Stimulated activated CD4-positive, alpha-beta T cell treated with anti-CD3 and anti-CD28 coated beads, Interleukin-2, amount 100 ng/mL, for 4 hours (primary cell): ENCODE measurements around the gene QRFP.

Experiments
- DNase-seq: peaks from one replicate; pipeline ENCODE4 v3.0.0-alpha.2; 2020; ENCODE audit warnings: low read depth

QRFP gene

DNA sequence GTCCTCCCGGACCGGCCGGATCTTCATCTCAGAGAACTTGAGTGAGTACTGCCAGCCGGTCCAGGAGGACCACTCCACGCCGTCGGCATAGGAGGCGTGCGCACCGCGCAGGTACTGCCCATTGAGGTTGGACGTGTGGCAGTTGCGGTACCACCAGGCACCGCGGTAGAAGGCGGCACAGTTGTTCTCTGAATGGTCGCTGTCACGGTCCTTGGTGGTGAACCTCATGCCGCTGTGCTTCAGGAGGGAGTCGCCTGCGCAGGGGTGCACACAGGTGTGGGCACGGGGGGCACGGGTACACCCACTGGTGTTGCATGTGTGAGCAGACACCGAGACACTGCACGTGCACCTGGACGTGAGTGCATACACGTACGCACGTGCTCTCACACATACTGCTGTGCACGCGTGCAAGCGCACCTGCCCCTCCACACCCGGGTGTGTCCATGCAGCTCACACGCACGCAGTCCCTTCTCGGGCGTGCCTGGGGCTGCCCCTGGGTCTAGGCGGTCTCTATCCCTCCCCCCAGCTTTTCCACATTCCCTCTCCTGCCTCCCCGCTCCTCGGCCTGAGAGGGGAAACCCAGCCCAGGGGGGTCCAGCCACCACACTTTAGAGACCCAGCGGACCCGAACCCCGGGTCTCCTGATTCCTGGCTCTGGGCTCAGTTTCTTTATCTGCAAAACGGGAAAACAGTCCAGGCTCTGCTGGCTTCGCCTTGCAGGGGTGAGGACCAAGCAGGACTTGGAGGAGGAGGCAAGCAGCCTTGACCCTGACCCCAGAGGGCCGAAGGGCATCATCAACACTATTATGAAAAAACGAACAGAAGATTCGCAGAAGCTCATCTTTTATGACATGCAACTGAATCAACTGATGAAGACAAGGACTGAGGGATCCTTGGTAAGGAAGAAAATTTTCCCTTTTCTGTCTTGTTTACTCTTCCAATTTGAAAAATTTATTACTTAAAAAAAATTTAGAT, 7.7 kb upstream of the QRFP start:
- DNase-seq = no peak

DNA sequence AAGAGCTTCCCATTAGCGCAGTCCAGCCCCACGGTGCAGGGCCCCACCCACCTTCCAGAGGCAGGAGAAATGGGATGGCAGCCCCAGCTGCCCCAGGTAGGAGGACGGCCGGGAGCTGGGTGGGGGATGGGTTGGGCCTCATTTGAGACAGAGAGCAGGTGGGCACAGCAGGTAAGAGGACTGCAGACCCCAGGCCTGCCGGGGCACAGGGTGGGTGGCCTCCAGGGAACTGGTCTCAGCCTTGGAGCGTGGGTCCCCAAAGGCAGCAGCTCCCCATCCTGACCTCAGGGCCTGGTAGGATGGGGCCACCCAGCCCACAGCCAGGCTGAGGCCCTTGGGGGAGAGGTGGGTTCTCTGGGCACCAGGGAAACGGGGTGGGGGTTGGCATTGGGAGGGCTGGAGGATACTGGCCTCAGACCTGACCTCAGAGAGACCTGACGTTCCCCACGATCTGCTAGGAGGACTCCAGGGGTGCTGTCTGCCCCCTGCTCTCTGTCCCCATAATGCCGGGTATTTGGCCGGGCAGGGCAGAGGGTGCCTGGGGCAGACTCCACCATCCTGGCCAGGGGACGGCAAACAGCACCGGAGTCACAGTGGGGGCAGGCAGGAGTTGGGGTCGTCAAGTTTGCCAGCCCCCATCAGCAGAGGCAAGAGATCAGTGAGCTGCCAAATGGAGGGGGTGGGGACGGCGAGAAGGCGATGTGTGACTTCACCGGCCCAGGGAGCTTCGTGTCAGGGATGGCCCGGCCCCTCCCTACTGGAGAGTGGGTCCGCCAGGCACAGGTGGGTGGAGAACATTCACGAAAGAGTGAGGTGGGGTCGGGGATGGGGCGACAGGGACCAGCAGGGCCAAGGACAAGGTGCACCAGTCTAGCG, 6.8 kb upstream of the QRFP start:
- DNase-seq = no peak

DNA sequence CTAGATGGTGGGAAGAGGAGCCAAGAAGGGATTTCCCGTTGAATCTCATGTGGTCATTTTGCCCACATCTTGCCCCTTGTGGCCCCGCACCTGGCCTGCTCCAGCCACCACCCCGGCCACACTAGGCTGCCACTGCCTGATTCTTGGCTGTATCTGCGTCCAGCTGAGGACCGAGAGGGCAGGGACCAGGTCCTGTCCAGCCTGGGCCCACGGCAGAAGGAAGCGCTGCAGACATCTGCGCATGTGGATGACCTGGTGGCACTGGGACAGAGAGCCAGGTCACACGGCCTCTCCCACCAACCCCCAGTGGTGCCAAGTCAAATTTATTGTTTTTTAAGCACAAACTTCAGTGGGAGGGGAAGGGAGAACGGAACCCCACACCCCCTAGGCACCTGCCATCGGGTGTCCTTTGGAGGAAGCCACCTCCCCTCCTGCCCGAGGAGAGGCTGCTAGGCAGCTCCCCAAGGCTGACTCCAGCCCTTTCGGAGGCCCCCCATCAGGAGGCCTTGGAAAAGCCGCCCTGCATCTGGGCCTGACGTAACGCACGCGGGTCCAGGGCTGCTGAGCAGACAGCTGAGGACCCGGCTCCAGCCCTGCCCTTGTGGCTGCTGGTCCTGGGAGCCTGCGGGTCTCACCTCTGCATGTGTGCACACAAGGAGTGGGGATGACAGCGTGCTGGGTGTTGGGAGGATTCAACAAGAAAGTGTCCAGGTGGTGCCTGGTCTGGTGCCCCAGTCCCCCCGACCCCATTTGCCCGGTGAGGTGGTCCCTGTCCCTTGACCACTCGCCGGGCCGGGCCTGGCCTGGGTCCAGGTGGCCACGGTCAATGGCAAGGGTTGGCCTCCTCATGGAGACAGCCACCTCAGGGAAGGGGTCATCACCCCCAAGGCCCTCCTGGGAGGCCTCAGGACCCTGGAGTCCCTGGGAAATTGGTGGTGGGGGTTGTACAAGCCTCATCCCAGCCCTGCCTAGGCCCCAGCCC, 5.9 kb upstream of the QRFP start:
- no peak for DNase-seq

DNA sequence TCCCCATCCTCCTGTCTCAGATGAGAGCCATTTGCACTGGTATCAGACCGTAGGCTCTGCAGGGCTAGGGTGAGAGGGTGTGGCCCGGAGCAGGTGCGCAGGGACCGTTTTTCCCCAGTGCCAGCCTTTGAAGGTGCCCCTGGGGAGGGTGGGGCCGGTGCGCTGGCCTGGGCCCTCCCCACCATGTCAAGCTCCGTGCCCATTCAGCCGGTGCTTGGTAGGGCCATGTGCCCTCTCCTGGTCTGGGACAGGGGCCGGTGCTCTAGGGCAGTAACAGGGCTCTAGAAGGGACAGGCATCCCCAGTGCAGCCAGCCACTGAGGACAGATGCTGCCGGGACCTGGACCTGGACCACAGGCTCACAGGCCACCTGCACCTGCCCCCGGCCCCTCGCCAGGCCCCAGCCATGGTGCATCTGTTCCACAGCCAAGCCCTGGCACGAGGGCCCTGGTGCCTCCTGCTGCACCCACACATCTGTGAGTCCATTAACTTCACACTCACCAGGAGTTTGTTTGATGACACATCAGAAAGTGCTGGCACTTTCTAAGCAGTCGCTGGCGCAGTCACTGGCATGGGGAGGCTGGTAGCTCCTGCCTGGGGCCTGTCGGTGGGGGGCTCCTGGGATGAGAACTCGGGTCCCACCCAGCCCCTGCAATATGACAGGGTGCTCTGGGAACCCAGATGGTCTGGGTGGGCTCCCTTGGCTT, 5.0 kb upstream of the QRFP start:
- no peak for DNase-seq

DNA sequence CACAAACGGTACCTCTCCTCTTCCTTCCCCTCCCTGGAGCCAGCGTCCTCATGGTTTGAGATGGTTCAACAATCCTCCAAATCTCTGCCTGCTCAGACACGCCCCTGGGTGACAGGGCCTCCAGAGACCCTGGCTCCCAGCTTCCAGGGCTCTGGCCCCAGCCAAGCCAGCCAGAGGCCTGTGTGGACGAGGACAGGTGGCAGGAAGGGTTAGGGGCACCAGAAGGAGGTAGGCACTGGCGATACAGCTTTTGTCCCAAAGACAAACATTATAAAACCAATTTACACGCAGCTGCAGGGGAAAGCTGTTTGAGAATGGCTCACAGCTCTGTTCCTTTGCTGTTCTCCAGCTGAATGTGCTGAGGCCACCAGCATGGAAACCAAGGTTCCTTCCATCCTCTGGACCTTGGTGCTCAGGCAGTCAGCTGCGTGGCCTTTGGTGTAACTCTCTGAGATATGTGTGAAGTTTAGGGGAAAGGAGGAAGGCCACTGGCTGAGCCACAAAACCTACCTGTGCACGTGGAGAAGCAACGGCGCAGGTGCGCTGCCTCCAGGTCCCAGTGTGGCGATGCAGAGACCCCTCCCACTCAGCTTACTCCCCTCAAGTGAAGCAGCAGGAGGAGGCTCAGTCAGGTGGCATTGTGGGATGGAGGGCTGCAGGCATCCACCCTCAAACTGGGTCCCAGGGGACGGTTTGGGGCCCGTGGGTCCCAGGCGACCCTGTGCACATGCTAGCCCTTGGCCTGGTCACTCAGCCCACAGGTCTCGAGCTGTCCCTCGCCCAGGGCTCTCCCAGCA, 4.3 kb upstream of the QRFP start:
- no peak for DNase-seq

DNA sequence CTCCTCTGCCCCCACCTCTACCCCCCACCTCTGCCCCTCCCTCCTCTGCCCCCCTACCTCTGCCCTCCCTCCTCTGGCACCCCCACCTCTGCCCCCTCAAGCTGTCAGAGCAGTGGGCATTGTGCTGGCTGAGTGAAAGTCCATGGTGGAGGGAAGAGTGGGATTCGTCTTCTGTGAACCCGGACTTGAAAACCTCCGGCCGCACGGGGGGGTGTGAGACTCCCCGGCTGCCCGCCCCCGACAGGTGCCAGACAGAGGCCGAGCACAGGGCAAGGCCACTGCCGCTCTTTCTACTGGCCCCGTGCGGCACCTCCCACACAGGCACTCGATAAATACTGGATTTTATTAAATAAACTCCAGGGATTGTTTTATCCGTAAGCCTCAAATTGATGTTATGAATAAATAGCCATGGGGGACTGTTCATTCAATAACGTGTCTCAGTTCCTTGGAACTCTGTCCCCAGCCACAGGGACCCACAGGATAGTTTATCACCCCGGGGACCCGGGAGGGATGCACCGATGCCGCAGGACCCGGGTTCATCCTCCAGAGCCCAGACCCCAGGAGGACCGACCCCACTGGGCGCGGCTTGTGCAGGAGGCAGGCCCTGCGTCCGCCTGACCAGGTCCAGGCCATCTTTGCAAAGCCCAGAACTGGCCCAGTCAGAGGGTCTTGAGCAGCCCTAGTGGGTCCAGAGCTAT, 2.6 kb upstream of the QRFP start:
- DNase-seq = no peak

DNA sequence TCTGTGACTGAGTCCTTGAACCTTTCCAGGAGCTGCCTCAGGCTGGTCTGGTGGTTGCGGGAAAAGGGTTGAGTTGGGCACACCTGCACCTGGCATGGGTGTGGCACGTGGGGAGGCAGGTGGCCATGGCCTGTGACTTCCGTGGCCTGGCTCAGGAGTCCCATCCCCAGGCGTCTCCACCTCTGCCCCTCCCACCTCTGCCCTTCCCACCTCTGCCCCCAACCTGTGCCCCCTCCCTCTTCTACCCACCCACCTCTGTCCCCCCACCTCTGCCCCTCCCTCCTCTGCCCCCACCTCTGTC, 1.9 kb upstream of the QRFP start:
- DNase-seq = no peak

DNA sequence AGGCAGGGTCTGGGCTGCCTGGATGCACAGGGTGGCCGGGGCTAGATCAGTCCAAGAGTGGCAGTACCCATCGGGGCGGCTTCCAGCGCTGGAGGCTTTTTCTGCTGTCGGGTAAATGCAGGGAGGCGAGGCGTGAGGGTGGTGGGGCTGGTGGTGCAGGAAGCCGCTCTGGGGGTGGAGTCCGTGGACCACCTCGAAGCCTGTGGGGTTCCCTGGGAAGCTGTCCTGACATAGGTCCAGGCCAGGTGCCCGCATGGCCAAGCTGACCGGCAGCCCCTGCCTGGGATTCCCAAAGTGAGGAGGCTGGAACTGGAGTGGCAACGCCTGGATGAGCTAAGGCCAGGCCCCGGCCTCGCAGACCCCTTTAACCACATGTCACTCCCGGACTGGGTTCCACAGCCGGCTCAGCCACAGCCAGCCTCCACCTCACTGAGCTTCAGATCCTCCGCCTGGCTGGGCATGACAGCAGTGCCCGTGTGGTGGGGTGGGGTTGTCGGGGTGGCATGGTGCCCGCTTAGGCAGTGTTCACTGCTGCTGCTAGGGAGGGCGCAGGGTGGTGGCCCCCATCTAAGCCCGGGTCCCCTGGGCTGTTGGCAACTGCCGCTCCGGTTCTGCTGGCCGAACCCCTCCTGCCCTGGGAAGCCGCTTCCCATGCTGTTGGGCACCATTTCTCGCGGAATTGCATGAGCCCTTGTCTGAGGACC, 1.4 kb upstream of the QRFP start:
- no peak for DNase-seq

DNA sequence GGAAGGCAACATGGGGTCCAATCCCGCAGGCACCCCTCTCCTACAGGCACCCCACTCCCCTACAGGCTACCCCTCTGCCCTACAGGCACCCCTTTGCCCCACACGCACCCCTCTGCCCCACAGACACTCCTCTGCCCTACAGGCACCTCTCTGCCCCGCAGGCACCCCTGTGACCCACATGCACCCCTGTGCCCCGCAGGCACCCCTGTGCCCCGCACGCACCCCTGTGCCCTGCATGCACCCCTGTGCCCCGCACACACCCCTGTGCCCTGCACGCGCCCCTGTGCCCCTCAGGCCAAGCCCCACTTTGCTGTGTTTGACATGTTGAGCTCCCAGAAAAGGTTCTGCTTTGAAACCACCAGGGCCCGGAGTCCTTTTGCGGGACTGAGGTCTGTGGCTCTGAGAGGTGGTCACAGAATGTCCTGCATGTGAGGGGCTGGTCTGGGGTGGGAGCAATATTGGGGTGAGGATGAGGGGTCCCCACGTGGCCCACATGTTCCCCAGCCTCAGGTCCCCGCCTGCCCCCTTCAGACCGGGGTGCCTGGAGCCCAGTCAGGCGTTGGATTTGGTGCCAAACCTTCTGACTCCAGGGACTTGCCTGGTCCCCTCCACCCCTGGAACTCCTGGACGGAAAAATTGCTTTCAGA, 616 bp upstream of the QRFP start:
- DNase-seq = no peak

DNA sequence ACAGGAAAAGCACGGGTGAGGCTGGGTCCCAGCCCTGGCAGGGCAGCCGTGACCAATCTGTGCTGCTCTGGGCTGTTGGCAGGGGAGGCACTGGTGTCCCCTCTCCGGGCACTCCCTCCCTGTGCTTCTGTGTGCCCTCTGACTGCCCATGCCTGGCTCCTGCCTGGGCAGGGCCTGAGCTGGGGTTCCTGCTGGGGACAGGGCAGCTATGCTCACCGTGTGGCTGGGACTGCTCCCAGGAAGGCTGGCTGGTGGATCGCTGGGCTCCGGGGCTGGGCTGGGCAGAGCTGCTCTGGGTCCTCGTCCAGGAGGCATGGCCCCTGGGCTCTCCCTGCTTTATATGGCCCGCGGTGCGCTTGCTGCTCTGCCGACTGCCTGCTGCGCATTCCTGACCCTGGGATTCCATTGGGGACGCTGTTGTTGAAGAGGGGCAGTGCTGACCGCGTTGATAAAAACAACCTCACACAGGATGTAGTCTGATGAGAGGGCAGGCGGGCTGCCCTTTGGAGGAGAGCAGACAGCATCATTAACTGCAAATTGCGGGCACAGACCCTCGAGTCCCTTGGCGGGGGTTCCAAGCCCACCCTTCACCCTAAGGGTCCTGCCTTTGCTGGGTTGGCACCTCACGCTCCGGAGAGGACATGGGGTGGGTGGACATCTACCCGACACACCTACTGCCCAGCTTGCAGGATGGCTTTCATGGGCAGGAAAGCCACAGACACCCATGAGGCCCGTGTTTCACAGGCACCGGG, 955 bp downstream of the QRFP start:
- DNase-seq = no peak

DNA sequence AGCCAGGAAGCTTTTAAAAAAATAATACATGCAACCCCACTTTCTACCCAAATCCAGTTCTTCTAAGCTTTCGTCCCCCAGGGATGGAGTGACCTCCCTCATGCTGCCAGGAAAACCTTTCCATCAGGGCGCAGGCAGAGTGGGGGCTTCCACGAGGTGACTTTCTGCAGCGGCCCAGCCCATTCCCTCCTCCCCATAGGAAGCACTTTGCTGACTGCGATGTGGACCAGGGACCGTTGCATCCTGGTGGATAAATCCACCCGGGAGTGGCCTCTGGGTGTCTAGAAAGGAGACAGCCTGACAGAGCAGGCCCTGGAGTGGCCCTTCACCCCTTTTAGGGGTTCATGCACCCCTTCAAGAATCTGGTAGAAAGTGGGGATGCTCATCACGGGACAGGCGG, 1.6 kb downstream of the QRFP start:
- DNase-seq = no peak

DNA sequence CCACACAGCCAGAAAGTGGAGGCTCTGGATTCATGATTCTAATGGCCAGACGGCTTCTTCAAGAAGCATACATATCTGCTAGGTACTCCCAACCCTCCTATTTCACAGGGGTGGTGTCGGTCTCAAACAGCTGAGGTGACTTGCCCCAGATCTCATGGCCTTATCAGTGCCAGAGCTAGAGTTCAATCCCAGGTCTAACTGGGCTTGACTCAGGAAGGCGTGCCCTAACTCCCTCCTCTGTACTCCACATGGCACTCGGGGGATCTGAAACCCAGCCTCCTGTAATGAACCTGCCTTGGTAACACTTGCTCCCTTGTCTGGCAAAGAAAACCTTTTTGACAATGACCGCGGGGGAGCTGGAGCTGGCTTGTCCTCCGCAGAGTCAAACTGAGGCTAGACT, 2.1 kb downstream of the QRFP start:
- no peak for DNase-seq

DNA sequence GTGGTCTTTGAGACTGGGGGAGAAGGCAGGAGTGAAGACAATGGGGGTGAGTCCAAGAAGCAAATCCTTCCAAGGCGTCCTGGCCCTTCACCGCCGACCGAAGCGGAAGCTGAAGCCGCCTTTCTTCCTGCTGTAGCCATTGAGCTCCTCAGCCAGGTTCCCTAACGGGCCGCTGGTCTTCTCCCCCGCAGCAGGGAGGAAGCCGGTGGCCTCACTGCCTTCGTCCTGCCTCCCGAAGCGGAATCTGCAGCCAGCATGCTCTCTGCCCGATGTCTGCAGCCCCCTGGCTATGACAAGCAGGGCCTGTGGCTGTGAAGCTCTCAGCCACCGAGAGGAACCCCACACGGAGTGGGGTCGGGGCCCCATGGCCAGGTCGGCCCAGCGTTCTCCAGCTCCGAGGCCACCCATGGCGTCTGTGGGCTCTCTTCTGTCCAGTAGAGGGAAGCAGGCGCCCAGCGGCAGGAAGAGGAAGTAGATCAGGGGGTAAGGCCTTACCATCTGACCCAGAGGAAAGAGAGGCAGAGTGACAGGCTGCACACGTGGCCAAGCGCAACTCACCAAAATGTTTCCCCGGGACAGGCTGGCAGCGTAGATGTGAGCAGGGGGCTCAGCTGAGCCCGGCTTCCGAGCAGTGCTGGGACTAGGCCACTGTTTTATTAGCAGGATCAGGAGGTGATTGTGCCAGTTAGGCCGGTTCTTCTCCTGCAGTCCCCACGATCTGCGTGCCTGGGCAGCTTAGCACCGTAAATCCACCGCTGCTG, 3.1 kb downstream of the QRFP start:
- no peak for DNase-seq

DNA sequence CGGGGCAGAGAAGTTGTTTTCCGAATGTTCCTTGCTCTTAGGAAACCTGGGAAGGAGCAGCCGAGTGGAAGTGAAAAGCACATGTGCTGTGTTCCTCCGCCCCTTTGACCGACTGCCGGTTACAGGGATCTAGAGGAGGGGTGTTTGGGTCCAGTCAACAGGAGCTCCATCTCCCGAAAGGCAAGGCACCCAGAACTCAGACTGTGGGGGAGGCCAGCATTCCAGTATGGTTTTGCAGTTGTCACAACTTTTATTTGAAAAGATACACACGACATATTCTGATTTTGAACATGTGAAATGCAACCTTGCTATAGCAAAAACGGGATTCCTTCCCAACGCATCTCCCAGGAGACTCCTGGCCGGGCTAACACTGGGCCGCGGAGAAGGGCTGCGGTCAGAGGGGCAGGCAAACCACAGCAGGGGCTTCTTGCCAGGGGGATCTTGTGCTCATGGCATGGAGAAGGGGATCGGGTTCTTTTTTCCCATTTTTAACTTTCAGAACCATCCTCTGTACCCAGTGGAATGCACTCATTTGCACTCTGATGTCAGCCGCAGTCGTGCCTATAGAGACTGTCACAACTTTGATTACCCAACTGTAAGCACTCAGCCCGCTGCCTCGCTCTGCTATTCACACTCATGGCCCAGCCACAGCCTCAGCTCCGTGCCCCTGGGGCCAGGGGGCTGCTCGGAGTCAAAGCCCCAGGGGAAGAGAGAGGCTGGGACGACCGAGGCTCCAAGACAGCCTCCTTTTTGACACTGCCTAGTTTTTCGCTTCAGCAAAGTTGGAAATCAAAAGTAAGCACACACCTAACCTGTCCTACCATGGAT, 3.9 kb downstream of the QRFP start:
- no peak for DNase-seq

DNA sequence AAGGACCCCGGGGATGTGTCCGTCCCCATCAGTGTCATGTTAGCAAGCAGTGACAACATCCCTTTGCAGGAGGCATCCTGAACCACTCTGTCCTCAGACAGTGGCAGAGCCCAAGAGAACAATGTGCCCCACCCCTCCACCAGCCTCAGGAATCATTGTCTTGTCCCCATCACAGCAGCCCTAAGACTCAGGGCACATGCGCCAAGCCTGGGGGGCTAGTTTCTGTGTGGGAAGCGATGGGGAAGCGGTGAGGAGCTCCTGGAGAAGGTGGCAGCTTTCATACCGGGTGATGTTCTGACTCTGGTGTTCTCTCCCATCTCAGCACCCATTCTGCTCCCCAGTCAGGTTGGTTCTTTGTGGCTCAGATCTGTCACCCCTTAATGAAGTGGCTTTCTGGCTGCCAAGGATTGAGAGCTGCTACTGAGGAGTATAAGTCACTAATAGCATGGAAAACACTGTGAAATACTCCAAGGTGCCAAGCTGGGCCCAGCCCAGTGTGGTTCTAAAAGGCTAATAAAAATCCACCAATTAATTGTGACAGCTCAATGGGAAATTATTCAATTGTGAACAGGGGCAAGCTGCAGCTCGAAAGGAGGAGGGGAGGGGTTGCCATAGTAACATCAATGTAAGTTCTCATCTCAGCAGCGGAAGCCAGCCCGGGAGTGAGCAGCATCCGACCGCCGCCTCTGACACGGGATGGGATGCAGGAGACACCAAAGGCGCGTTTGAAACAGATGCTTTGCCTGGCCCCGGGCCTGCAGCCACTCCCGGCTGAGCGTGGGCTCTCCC, 4.7 kb downstream of the QRFP start:
- DNase-seq = no peak
